ENCODE results near the gene PFKFB2. TPM values are rescaled to one million over a fixed set of nuclear protein-coding genes. Genes with fewer than 3 reads are reported as not detected.
"Not testable (repeated sequence)": the region's sequence is repeated elsewhere in the genome, so short reads cannot be mapped to it uniquely, and the experiment has no call there.

PFKFB2 gene
- total RNA-seq, 1 donor: 14.5 TPM

DNA sequence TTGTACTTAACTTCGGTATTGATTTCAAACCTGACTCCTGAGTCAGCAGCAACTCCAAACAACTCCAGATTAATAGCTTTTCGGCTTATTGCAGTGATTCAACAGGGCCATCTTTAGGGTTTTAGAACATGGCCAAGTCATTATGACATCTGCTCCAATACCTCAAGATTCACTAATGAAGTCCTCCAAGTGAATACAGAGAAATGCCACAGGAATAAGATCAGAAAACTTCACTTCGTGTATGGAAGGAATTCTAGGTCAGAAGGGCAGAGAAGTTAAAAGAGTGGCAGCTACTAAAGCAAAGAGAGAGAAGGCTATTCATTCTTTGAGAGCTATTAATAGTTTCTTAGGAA lies 12.9 kb upstream of the PFKFB2 start:
- peak; percentile 57 for DNase-seq (ENCODE audit: insufficient read length, low spot score, missing footprints)
- no peaks in the 10 kb centered on the region for H3K36me3 ChIP-seq (ENCODE audit: insufficient read depth, low read length)
- no peak overlapping the region for H3K4me3 ChIP-seq (ENCODE audit: insufficient read depth, low read length)
- H3K27ac ChIP-seq (ENCODE audit: low read depth, low read length): peak overlapping the region; percentile 21
- no peak overlapping the region for H2AFZ ChIP-seq (ENCODE audit: low read length)
- peaks cover 1% of the 10 kb centered on the region for H3K79me2 ChIP-seq (ENCODE audit: insufficient read depth, low read length)
- H3K9me3 ChIP-seq (ENCODE audit: low read depth, low read length): no peaks in the 10 kb centered on the region
- H3K4me2 ChIP-seq (ENCODE audit: insufficient read depth, low read length): peak overlapping the region; percentile 7
- H4K20me1 ChIP-seq (ENCODE audit: insufficient read depth, low read length): no peaks in the 10 kb centered on the region
- TF ChIP-seq, protein P1, sequence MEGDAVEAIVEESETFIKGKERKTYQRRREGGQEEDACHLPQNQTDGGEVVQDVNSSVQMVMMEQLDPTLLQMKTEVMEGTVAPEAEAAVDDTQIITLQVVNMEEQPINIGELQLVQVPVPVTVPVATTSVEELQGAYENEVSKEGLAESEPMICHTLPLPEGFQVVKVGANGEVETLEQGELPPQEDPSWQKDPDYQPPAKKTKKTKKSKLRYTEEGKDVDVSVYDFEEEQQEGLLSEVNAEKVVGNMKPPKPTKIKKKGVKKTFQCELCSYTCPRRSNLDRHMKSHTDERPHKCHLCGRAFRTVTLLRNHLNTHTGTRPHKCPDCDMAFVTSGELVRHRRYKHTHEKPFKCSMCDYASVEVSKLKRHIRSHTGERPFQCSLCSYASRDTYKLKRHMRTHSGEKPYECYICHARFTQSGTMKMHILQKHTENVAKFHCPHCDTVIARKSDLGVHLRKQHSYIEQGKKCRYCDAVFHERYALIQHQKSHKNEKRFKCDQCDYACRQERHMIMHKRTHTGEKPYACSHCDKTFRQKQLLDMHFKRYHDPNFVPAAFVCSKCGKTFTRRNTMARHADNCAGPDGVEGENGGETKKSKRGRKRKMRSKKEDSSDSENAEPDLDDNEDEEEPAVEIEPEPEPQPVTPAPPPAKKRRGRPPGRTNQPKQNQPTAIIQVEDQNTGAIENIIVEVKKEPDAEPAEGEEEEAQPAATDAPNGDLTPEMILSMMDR (IDR thresholded peaks at IDR 0.05; ENCODE audit: extremely low read depth, low read depth, low read length): no peak
- H3K4me1 ChIP-seq (ENCODE audit: insufficient read depth, low read length): peaks cover 8% of the 10 kb centered on the region
- H3K27me3 ChIP-seq (ENCODE audit: insufficient read depth, low read length): no peaks in the 10 kb centered on the region

DNA sequence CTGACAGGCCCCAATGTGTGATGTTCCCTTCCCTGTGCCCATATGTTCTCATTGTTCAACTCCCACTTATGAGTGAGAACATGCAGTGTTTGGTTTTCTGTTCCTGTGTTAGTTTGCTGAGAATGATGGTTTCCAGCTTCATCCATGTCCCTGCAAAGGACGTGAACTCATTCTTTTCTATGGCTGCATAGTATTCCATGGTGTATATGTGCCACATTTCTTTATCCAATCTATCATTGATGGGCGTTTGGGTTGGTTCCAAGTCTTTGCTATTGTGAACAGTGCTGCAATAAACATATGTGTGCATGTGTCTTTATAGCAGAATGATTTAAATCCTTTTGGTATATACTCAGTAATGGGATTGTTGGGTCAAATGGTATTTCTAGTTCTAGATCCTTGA lies 11.7 kb upstream of the PFKFB2 start:
- not testable (repeated sequence) for H3K4me1 ChIP-seq (ENCODE audit: insufficient read depth, low read length); H3K4me2 ChIP-seq (ENCODE audit: insufficient read depth, low read length); H3K36me3 ChIP-seq (ENCODE audit: insufficient read depth, low read length); H3K27me3 ChIP-seq (ENCODE audit: insufficient read depth, low read length); H3K9me3 ChIP-seq (ENCODE audit: low read depth, low read length); H4K20me1 ChIP-seq (ENCODE audit: insufficient read depth, low read length); H2AFZ ChIP-seq (ENCODE audit: low read length); H3K27ac ChIP-seq (ENCODE audit: low read depth, low read length); H3K4me3 ChIP-seq (ENCODE audit: insufficient read depth, low read length); DNase-seq (ENCODE audit: insufficient read length, low spot score, missing footprints)
- H3K79me2 ChIP-seq (ENCODE audit: insufficient read depth, low read length): peaks cover 13% of the 10 kb centered on the region

DNA sequence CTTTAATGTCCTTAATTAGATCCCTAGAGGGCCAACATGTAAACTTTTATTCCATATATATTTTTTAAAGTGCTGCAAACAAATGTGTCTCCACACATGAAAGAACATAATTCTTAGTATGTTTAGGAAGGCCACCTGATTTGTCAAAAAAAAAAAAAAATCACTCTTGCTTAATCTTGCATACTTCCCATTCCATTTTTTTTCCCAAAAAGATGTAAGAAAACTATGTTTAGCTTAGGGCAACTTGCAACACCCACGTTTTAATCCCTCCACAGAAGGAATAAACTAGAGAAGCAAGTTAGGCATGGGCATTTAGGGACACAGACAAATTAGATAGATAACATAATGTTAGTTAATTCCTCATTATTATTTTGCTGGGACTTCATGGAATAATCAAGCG lies 7.6 kb upstream of the PFKFB2 start:
- peaks cover 28% of the 10 kb centered on the region for H4K20me1 ChIP-seq (ENCODE audit: insufficient read depth, low read length)
- peaks cover 13% of the 10 kb centered on the region for H3K4me1 ChIP-seq (ENCODE audit: insufficient read depth, low read length)
- H3K4me3 ChIP-seq (ENCODE audit: insufficient read depth, low read length): no peak overlapping the region
- TF ChIP-seq, protein P1 (IDR thresholded peaks at IDR 0.05; ENCODE audit: extremely low read depth, low read depth, low read length): no peak
- H3K27me3 ChIP-seq (ENCODE audit: insufficient read depth, low read length): no peaks in the 10 kb centered on the region
- no peaks in the 10 kb centered on the region for H3K9me3 ChIP-seq (ENCODE audit: low read depth, low read length)
- no peak for DNase-seq (ENCODE audit: insufficient read length, low spot score, missing footprints)
- H3K27ac ChIP-seq (ENCODE audit: low read depth, low read length): no peak overlapping the region
- H3K36me3 ChIP-seq (ENCODE audit: insufficient read depth, low read length): peaks cover 22% of the 10 kb centered on the region
- H3K79me2 ChIP-seq (ENCODE audit: insufficient read depth, low read length): peaks cover 53% of the 10 kb centered on the region
- H2AFZ ChIP-seq (ENCODE audit: low read length): no peak overlapping the region
- H3K4me2 ChIP-seq (ENCODE audit: insufficient read depth, low read length): no peak overlapping the region

DNA sequence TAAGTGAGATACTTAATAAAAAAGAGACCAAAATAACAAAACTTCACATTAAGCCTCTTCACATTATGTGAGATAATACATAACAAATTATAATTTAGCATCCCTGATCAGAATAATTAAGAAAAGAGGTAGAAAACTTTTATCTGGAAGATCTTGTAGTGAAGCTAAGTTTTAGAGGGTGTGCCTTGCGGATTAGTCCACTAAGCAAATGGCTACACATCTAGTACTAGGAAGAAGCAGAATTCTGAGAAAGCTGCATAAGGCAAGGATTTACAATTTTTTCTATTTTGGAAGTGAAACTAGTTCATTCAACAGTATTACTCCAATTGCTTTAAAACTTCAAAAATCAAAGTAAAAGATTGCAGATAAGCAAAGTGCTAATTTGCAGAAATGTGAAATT lies 5.6 kb upstream of the PFKFB2 start:
- peaks cover 22% of the 10 kb centered on the region for H3K36me3 ChIP-seq (ENCODE audit: insufficient read depth, low read length)
- no peaks in the 10 kb centered on the region for H3K27me3 ChIP-seq (ENCODE audit: insufficient read depth, low read length)
- no peak overlapping the region for H3K4me2 ChIP-seq (ENCODE audit: insufficient read depth, low read length)
- DNase-seq (ENCODE audit: insufficient read length, low spot score, missing footprints): no peak
- H3K79me2 ChIP-seq (ENCODE audit: insufficient read depth, low read length): peaks cover 56% of the 10 kb centered on the region
- H3K4me3 ChIP-seq (ENCODE audit: insufficient read depth, low read length): no peak overlapping the region
- TF ChIP-seq, protein P1 (IDR thresholded peaks at IDR 0.05; ENCODE audit: extremely low read depth, low read depth, low read length): no peak
- H3K27ac ChIP-seq (ENCODE audit: low read depth, low read length): no peak overlapping the region
- peaks cover 28% of the 10 kb centered on the region for H4K20me1 ChIP-seq (ENCODE audit: insufficient read depth, low read length)
- no peaks in the 10 kb centered on the region for H3K9me3 ChIP-seq (ENCODE audit: low read depth, low read length)
- H3K4me1 ChIP-seq (ENCODE audit: insufficient read depth, low read length): peaks cover 28% of the 10 kb centered on the region
- H2AFZ ChIP-seq (ENCODE audit: low read length): no peak overlapping the region
